Measurements from ENCODE around the gene NFIX. TPM values are rescaled to one million over a fixed set of nuclear protein-coding genes. Genes with fewer than 3 reads are reported as not detected.
A peak's percentile ranks its signal among the peaks of the same experiment; 100 is the strongest.

NFIX gene
- total and polyA plus RNA-seq, 9 of the 15 experiments (the other 6 are each of a cell fraction or from before 2014, with no cell fraction given): 0.28 to 26.8 (median 5.4) TPM

DNA sequence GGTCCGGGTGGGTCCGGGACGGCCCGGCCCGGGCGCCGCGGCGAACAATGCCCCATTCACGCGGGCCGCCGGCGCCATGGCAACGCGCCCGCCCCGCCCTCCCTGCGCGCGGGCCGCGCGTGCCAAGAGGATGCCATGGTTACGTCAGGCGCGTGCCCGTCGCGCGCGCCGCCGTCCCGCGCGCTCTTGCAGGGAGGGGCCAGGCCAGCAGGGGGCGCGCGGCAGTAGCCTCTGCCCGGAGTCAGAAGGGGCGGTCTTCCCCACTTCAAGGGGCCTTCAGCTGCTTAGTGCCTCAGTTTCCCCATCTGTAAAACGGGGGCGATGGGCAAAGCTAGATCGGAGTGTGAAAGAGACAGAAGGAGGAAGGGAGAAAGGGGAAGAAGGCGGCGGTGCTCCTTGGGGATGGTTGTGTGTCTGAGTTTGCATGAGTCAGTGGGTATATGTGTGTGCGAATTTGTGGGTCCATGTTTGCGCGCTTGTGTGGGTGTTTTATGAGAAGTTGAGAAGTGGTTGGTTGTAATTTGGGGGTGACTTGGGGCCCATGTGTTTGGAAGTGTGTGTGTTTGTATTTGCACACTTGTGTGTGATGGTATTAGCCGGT, 11.6 kb upstream of the NFIX start (continued):
- TF ChIP-seq, protein P1, sequence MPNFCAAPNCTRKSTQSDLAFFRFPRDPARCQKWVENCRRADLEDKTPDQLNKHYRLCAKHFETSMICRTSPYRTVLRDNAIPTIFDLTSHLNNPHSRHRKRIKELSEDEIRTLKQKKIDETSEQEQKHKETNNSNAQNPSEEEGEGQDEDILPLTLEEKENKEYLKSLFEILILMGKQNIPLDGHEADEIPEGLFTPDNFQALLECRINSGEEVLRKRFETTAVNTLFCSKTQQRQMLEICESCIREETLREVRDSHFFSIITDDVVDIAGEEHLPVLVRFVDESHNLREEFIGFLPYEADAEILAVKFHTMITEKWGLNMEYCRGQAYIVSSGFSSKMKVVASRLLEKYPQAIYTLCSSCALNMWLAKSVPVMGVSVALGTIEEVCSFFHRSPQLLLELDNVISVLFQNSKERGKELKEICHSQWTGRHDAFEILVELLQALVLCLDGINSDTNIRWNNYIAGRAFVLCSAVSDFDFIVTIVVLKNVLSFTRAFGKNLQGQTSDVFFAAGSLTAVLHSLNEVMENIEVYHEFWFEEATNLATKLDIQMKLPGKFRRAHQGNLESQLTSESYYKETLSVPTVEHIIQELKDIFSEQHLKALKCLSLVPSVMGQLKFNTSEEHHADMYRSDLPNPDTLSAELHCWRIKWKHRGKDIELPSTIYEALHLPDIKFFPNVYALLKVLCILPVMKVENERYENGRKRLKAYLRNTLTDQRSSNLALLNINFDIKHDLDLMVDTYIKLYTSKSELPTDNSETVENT (CRISPR knock-in tag; IDR thresholded peaks at IDR 0.05): no peak
- no peak for TF ChIP-seq ZNF431 (CRISPR knock-in tag; IDR thresholded peaks at IDR 0.05)
- 0 out of 2 replicates have a peak, but pooled peaks have one; percentile 32 for TF ChIP-seq CREB3 (tag; conservative IDR thresholded peaks at IDR 0.05; ENCODE audit: low read depth)
- TF ChIP-seq ZNF778 (CRISPR knock-in tag; IDR thresholded peaks at IDR 0.05): no peak
- TF ChIP-seq, protein P2, sequence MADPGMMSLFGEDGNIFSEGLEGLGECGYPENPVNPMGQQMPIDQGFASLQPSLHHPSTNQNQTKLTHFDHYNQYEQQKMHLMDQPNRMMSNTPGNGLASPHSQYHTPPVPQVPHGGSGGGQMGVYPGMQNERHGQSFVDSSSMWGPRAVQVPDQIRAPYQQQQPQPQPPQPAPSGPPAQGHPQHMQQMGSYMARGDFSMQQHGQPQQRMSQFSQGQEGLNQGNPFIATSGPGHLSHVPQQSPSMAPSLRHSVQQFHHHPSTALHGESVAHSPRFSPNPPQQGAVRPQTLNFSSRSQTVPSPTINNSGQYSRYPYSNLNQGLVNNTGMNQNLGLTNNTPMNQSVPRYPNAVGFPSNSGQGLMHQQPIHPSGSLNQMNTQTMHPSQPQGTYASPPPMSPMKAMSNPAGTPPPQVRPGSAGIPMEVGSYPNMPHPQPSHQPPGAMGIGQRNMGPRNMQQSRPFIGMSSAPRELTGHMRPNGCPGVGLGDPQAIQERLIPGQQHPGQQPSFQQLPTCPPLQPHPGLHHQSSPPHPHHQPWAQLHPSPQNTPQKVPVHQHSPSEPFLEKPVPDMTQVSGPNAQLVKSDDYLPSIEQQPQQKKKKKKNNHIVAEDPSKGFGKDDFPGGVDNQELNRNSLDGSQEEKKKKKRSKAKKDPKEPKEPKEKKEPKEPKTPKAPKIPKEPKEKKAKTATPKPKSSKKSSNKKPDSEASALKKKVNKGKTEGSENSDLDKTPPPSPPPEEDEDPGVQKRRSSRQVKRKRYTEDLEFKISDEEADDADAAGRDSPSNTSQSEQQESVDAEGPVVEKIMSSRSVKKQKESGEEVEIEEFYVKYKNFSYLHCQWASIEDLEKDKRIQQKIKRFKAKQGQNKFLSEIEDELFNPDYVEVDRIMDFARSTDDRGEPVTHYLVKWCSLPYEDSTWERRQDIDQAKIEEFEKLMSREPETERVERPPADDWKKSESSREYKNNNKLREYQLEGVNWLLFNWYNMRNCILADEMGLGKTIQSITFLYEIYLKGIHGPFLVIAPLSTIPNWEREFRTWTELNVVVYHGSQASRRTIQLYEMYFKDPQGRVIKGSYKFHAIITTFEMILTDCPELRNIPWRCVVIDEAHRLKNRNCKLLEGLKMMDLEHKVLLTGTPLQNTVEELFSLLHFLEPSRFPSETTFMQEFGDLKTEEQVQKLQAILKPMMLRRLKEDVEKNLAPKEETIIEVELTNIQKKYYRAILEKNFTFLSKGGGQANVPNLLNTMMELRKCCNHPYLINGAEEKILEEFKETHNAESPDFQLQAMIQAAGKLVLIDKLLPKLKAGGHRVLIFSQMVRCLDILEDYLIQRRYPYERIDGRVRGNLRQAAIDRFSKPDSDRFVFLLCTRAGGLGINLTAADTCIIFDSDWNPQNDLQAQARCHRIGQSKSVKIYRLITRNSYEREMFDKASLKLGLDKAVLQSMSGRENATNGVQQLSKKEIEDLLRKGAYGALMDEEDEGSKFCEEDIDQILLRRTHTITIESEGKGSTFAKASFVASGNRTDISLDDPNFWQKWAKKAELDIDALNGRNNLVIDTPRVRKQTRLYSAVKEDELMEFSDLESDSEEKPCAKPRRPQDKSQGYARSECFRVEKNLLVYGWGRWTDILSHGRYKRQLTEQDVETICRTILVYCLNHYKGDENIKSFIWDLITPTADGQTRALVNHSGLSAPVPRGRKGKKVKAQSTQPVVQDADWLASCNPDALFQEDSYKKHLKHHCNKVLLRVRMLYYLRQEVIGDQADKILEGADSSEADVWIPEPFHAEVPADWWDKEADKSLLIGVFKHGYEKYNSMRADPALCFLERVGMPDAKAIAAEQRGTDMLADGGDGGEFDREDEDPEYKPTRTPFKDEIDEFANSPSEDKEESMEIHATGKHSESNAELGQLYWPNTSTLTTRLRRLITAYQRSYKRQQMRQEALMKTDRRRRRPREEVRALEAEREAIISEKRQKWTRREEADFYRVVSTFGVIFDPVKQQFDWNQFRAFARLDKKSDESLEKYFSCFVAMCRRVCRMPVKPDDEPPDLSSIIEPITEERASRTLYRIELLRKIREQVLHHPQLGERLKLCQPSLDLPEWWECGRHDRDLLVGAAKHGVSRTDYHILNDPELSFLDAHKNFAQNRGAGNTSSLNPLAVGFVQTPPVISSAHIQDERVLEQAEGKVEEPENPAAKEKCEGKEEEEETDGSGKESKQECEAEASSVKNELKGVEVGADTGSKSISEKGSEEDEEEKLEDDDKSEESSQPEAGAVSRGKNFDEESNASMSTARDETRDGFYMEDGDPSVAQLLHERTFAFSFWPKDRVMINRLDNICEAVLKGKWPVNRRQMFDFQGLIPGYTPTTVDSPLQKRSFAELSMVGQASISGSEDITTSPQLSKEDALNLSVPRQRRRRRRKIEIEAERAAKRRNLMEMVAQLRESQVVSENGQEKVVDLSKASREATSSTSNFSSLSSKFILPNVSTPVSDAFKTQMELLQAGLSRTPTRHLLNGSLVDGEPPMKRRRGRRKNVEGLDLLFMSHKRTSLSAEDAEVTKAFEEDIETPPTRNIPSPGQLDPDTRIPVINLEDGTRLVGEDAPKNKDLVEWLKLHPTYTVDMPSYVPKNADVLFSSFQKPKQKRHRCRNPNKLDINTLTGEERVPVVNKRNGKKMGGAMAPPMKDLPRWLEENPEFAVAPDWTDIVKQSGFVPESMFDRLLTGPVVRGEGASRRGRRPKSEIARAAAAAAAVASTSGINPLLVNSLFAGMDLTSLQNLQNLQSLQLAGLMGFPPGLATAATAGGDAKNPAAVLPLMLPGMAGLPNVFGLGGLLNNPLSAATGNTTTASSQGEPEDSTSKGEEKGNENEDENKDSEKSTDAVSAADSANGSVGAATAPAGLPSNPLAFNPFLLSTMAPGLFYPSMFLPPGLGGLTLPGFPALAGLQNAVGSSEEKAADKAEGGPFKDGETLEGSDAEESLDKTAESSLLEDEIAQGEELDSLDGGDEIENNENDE (IDR thresholded peaks at IDR 0.05; ENCODE audit: low read depth, low read length): no peak
- TF ChIP-seq ZKSCAN8 (CRISPR knock-in tag; IDR thresholded peaks at IDR 0.05): 0 out of 2 replicates have a peak, but pooled peaks have one; percentile 50
- no peak for TF ChIP-seq ZNF146 (CRISPR knock-in tag; IDR thresholded peaks at IDR 0.05; ENCODE audit: unreplicated experiment)
- TF ChIP-seq TCFL5 (CRISPR knock-in tag; conservative IDR thresholded peaks at IDR 0.05): no peak
- no peak for TF ChIP-seq TCF7 (IDR thresholded peaks at IDR 0.05; ENCODE audit: borderline replicate concordance)
- TF ChIP-seq ADNP (tag; IDR thresholded peaks at IDR 0.05): peak; percentile 74
- no peak for TF ChIP-seq GATA2 (CRISPR knock-in tag; IDR thresholded peaks at IDR 0.05)
